ENCODE measurements around the gene MYZAP.

DNA sequence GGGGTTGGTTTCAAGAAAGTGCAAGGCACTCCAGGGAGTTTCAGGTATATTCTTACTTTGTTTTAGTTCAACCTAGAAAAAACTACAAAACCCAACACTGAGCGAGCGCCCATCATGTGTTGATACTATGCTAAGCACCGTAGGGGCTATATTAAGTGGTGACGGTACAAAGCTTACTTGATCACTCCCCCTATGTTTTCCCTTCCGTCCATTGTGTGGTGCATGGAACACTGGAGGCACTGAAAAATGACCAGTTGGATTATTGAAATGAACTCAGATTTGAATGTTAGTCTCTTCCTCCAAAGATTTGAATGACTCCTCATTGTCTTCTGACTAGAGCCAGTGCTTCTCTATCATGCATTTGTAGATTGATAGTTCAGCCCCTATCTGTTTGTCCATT lies 6.6 kb downstream of the MYZAP start:
- TF ChIP-seq, protein P1, sequence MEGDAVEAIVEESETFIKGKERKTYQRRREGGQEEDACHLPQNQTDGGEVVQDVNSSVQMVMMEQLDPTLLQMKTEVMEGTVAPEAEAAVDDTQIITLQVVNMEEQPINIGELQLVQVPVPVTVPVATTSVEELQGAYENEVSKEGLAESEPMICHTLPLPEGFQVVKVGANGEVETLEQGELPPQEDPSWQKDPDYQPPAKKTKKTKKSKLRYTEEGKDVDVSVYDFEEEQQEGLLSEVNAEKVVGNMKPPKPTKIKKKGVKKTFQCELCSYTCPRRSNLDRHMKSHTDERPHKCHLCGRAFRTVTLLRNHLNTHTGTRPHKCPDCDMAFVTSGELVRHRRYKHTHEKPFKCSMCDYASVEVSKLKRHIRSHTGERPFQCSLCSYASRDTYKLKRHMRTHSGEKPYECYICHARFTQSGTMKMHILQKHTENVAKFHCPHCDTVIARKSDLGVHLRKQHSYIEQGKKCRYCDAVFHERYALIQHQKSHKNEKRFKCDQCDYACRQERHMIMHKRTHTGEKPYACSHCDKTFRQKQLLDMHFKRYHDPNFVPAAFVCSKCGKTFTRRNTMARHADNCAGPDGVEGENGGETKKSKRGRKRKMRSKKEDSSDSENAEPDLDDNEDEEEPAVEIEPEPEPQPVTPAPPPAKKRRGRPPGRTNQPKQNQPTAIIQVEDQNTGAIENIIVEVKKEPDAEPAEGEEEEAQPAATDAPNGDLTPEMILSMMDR (IDR thresholded peaks at IDR 0.05): no peak
- TF ChIP-seq POLR2AphosphoS5 (IDR thresholded peaks at IDR 0.05): no peak
